Activated CD8-positive, alpha-beta T cell treated with anti-CD3 and anti-CD28 coated beads for 36 hours (primary cell): ENCODE data around the gene KRTAP10-5. TPM values are rescaled to one million over a fixed set of nuclear protein-coding genes. Genes with fewer than 3 reads are reported as not detected.

ENCODE experiments used
- ATAC-seq: fragments of 200-7000 bp; cut with Tn5 transposase; one replicate; pipeline ENCODE4 v1.10.0; 2021; ENCODE audit warnings: mild to moderate bottlenecking, moderate library complexity
- CTCF ChIA-PET: fragments of 350-600 bp; sonication (Branson Sonifier 250); formaldehyde crosslinking; loops from one replicate; lab custom pipeline; 2021; ENCODE audit warnings: antibody characterized with exemption; lab: Charles Lee
- POLR2A ChIA-PET: fragments of 350-600 bp; sonication (Branson Sonifier 250); formaldehyde crosslinking; loops from one replicate; lab custom pipeline; 2021; ENCODE audit warnings: antibody characterized with exemption; lab: Charles Lee
- DNase-seq: peaks from one replicate; pipeline ENCODE4 v3.0.0-alpha.2; 2020
- H3K27ac Mint-ChIP-seq: one replicate; pipeline ENCODE4 v1.8.0; 2021; ENCODE audit warnings: mild to moderate bottlenecking, mixed read lengths
- H3K27me3 Mint-ChIP-seq: one replicate; pipeline ENCODE4 v1.8.0; 2021; ENCODE audit warnings: mixed read lengths
- H3K36me3 Mint-ChIP-seq: one replicate; pipeline ENCODE4 v1.8.0; 2021; ENCODE audit warnings: low read depth, mixed read lengths
- H3K4me1 Mint-ChIP-seq: one replicate; pipeline ENCODE4 v1.8.0; 2021; ENCODE audit warnings: low read depth, mixed read lengths
- H3K4me3 Mint-ChIP-seq: one replicate; pipeline ENCODE4 v1.8.0; 2021; ENCODE audit warnings: mild to moderate bottlenecking, moderate library complexity, mixed read lengths
- H3K9me3 Mint-ChIP-seq: one replicate; pipeline ENCODE4 v1.8.0; 2021; ENCODE audit warnings: mixed read lengths
- intact Hi-C: fragments of 100-400 bp; cut with micrococcal nuclease; formaldehyde crosslinking; loops from one replicate; pipeline ENCODE4 v1.10.0; 2022
- total RNA-seq, 2 experiments: library from RNA; stranded (reverse); gene quantifications; one replicate each; pipeline ENCODE4 v1.2.3, GENCODE V29; 2021
- TF ChIP-seq, protein P1 (sequence below): fragments of 200-600 bp; IDR thresholded peaks from one replicate; pipeline ENCODE4 v1.8.0; 2022; ENCODE audit warnings: antibody characterized with exemption, mild to moderate bottlenecking

The KRTAP10-5 gene
- total RNA-seq, 2 experiments from 2014 or later: not detected

DNA sequence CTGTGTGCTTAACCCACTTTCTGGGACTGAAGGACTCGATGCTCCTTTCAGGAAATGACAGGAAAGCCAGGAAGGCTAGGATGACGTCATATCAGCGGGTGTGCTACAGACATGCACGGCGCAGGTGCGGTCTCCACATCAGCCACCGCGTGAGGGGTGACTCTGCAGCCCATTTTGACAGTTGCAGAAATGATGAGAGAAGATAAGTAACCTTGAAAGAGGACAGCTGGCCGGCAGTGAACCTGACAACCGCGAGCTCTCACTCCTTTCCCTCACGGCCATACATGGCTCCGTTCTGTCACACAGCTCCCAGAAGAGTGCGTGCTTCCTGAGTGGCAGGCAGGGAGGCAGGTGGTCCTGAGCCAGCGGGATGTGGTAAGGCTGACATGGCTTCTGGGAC lies 1.7 kb upstream of the KRTAP10-5 start:
- ChIA-PET CTCF (interaction anchor here (1.5 kb wide), 1 partner anchor 160 kb away, joined by 5 read pairs; no protein-coding TSS in a partner anchor), POLR2A (interaction anchor here (1.3 kb wide), 1 partner anchor 14 kb away, joined by 4 read pairs; no protein-coding TSS in a partner anchor)
- Mint-ChIP-seq H3K4me3 (no peak overlapping the region), H3K36me3 (peaks cover 4% of the 10 kb centered on the region), H3K27ac (no peak overlapping the region), H3K9me3 (peaks cover 19% of the 10 kb centered on the region), H3K4me1 (peaks cover 6% of the 10 kb centered on the region), H3K27me3 (peaks cover 5% of the 10 kb centered on the region)
- no peak for DNase-seq
- TF ChIP-seq, protein P1, sequence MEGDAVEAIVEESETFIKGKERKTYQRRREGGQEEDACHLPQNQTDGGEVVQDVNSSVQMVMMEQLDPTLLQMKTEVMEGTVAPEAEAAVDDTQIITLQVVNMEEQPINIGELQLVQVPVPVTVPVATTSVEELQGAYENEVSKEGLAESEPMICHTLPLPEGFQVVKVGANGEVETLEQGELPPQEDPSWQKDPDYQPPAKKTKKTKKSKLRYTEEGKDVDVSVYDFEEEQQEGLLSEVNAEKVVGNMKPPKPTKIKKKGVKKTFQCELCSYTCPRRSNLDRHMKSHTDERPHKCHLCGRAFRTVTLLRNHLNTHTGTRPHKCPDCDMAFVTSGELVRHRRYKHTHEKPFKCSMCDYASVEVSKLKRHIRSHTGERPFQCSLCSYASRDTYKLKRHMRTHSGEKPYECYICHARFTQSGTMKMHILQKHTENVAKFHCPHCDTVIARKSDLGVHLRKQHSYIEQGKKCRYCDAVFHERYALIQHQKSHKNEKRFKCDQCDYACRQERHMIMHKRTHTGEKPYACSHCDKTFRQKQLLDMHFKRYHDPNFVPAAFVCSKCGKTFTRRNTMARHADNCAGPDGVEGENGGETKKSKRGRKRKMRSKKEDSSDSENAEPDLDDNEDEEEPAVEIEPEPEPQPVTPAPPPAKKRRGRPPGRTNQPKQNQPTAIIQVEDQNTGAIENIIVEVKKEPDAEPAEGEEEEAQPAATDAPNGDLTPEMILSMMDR: no peak
- intact Hi-C loops: no loop called here
- ATAC-seq: no peak

DNA sequence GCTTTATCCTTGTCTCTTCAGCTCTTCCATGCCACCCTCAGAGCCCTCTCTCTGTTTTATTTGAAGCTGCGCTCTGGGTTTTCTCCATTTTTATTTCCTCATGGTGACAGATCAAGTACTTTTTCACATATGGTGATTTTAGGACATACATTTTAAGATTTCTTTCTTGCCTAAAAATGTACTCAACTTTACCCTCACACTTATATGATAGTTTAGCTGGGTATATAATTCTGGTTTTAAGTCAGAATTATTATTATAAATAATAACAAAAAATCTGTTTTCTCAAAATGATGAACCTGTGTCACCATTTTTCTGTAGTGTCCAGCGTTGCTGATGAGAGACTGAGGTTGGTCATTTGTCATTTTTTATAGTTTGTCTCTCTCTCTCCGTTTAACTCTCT lies 754 bp upstream of the KRTAP10-5 start:
- Mint-ChIP-seq H3K4me1 (peaks cover 6% of the 10 kb centered on the region), H3K36me3 (peaks cover 9% of the 10 kb centered on the region), H3K9me3 (peaks cover 25% of the 10 kb centered on the region), H3K27me3 (no peaks in the 10 kb centered on the region), H3K27ac (no peak overlapping the region), H3K4me3 (no peak overlapping the region)
- TF ChIP-seq, protein P1: no peak
- intact Hi-C loops: no loop called here
- no peak for ATAC-seq
- no peak for DNase-seq
- ChIA-PET CTCF (interaction anchor here (1.5 kb wide), 1 partner anchor 161 kb away, joined by 5 read pairs; no protein-coding TSS in a partner anchor), POLR2A (interaction anchor here (1.3 kb wide), 1 partner anchor 13 kb away, joined by 4 read pairs; no protein-coding TSS in a partner anchor)

DNA sequence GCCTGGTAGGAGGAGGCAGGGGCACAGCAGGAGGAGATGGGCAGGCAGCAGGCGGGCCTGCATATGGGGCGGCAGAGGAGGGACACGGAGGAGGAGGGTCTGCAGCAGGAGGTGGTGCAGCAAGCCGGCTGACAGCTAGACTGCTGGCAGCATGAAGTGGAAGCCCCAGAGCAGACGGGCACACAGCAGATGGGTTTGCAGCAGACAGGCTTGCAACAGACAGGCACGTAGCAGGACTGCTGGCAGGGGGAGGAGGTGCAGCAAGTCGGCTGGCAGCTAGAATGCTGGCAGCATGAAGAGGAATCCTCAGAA lies 615 bp downstream of the KRTAP10-5 start:
- no peak overlapping the region for H3K4me3 Mint-ChIP-seq
- no peak for ATAC-seq
- TF ChIP-seq, protein P1: no peak
- peaks cover 9% of the 10 kb centered on the region for H3K36me3 Mint-ChIP-seq
- intact Hi-C loops: no loop called here
- ChIA-PET POLR2A (no interaction called here), CTCF (no interaction called here)
- H3K4me1 Mint-ChIP-seq: peaks cover 6% of the 10 kb centered on the region
- no peak overlapping the region for H3K27ac Mint-ChIP-seq
- peaks cover 25% of the 10 kb centered on the region for H3K9me3 Mint-ChIP-seq
- H3K27me3 Mint-ChIP-seq: peaks cover 2% of the 10 kb centered on the region
- no peak for DNase-seq

DNA sequence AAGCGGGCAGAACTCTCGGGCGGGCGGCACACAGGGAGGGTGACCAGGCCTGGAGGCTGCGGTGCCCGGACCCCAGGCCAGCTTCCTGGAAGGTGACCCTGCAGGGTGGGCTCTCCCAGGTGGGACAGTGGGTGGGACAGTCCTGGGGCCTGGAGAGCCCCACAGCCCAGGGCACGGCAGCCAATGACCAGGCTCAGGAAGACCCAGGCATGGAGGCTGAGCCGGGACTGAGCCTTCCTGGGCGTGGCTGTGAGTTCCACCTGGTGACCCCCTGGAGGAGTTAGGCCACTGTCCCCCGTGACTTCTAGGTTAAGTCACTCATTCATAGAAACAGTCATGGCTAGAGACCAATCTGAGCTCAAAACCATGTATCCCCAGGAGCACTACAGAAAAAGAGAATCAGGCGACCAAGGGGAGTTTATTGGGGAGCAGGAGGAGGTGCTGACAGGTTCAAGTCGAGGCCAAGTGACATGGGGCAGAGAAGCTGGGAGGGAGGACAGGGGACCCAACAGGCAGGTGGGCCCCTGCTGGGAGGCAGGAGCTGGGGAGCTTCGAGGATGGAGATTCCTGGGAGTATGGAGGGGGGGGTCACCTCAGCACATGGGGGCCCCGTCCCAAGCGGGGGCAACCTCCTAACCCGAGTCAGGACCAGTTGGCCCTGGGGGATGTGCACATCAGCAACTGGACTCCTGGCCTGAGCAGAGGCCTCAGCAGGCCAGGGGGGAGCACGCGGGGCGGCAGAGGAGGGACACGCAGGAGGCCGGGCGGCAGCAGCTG lies 1.2 kb downstream of the KRTAP10-5 start:
- CTCF ChIA-PET: no interaction called here
- no peak overlapping the region for H3K4me3 Mint-ChIP-seq
- ATAC-seq (no peak), DNase-seq (no peak)
- H3K4me1 Mint-ChIP-seq: peaks cover 6% of the 10 kb centered on the region
- H3K27ac Mint-ChIP-seq: no peak overlapping the region
- peaks cover 25% of the 10 kb centered on the region for H3K9me3 Mint-ChIP-seq
- intact Hi-C loops: no loop called here
- POLR2A ChIA-PET: no interaction called here
- peaks cover 9% of the 10 kb centered on the region for H3K36me3 Mint-ChIP-seq
- H3K27me3 Mint-ChIP-seq: peaks cover 3% of the 10 kb centered on the region
- TF ChIP-seq, protein P1: no peak

DNA sequence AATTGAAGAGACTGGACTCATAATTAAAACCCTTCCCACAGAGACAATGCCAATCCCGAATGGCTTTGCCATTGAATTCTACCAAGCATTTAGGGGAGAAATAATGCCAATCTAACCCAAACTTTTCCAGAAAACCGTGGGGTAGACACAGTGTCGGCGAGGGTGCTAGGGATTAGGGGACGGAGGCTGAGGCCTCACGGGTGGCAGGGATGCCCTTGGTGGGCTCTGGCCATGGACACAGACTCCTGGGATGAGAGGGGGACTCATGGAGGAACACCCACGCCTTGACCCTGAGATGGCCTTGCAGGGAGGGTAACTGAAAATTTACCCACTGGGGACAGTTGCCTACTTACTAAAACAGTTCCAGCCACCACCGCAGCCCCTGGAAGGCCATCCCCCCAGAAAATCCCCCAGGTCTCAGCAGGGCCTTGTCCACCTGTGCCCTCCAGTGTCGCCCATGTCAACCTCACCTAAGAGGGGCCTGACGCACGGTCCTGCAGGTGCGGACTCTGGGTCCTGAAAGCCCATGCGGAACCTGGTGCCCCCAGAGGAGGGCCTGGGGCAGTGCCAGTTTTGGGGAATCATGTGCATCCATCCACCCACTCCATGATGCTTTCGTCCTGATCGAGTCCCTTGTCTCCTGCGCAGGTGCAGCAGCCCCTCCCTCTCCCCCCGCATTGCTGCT lies 1.9 kb downstream of the KRTAP10-5 start:
- ATAC-seq (no peak), DNase-seq (no peak)
- no peak overlapping the region for H3K27ac Mint-ChIP-seq
- peaks cover 9% of the 10 kb centered on the region for H3K36me3 Mint-ChIP-seq
- H3K27me3 Mint-ChIP-seq: peaks cover 3% of the 10 kb centered on the region
- intact Hi-C loops: no loop called here
- ChIA-PET CTCF (interaction anchor here (0.6 kb wide), 1 partner anchor 546 kb away, joined by 3 read pairs; no protein-coding TSS in a partner anchor), POLR2A (no interaction called here)
- no peak overlapping the region for H3K4me3 Mint-ChIP-seq
- TF ChIP-seq, protein P1: no peak
- H3K4me1 Mint-ChIP-seq: no peaks in the 10 kb centered on the region
- H3K9me3 Mint-ChIP-seq: peaks cover 25% of the 10 kb centered on the region
